Measurements from ENCODE around the gene GRIK5.

GRCh38 chr19:42054205-42054604 is 15.8 kb downstream of the GRIK5 start:
- no peak for TF ChIP-seq EZH2 (IDR thresholded peaks at IDR 0.05; ENCODE audit: low read length)
- TF ChIP-seq CTCF (optimal IDR thresholded peaks at IDR 0.05 in 1 of 3, IDR thresholded peaks at IDR 0.05 in 1 of 3, conservative IDR thresholded peaks at IDR 0.05 in 1 of 3; ENCODE audit: extremely low read depth in 1 of 3, insufficient read depth in 2 of 3, low read length in 3 of 3) = no peak
